GM12878 (cell line): ENCODE results near the gene BCL11A. TPM values are rescaled to one million over a fixed set of nuclear protein-coding genes. Genes with fewer than 3 reads are reported as not detected.

ENCODE experiments used
- ATAC-seq: fragments of 200-7000 bp; cut with Tn5 transposase; 3 replicates; pipeline ENCODE4 v1.9.1; 2020; ENCODE audit warnings: mild to moderate bottlenecking, moderate library complexity
- BruUV-seq: library from RNA; stranded (reverse); fragments of 400-500 nt; replicated peaks from 2 replicates; lab custom pipeline; 2021; lab: Mats Ljungman, UMichigan
- CTCF ChIA-PET: fragments of 300-600 bp; sonication (Branson Sonifier 250); formaldehyde crosslinking; extraction: SDS; loops from one replicate; lab custom pipeline; 2021; ENCODE audit warnings: inconsistent platforms; lab: Yijun Ruan, JAX
- POLR2A ChIA-PET: fragments of 350-600 bp; formaldehyde crosslinking; extraction: SDS; loops from one replicate; lab custom pipeline; 2021; ENCODE audit warnings: inconsistent platforms; lab: Charles Lee
- RAD21 ChIA-PET: fragments of 300-600 bp; sonication (Branson Sonifier 250); formaldehyde crosslinking; loops from one replicate; lab custom pipeline; 2023; ENCODE audit warnings: antibody characterized with exemption; ENCODE audit not compliant: unreplicated experiment; lab: Charles Lee
- SMC1A ChIA-PET: fragments of 300-600 bp; sonication (Branson Sonifier 250); formaldehyde crosslinking; loops from one replicate; lab custom pipeline; 2023; ENCODE audit not compliant: unreplicated experiment, uncharacterized antibody; lab: Charles Lee
- DNase-seq: peaks from one replicate; pipeline ENCODE4 v3.0.0-alpha.2; 2011; ENCODE audit warnings: low read depth, low spot score
- FAIRE-seq: peaks from 3 replicates; lab custom pipeline; 2011; peaks lifted over from hg19 to GRCh38; lab: Jason Lieb, UNC
- H2AFZ ChIP-seq: 2 replicates; pipeline ENCODE4 v1.6.0; 2011; ENCODE audit warnings: low read depth, low read length, control low read depth; ENCODE audit not compliant: control insufficient read depth
- H3K27ac ChIP-seq: 2 replicates; pipeline ENCODE4 v1.5.1; 2011; ENCODE audit warnings: control low read depth; ENCODE audit not compliant: control insufficient read depth, insufficient read depth
- H3K27me3 ChIP-seq, 2 experiments: replicated peaks in 1 of 2; 2 replicates each; pipeline versions ENCODE4 v1.6.0 to v1.6.1; 2011; ENCODE audit warnings: low read length in 1 of 2; ENCODE audit not compliant: control insufficient read depth in 2 of 2, insufficient read depth in 2 of 2
- H3K36me3 ChIP-seq, 2 experiments: 2 replicates each; pipeline ENCODE4 v1.5.1; 2011; ENCODE audit warnings: low read length in 1 of 2; ENCODE audit not compliant: control insufficient read depth in 2 of 2, insufficient read depth in 2 of 2
- H3K4me1 ChIP-seq: 2 replicates; pipeline ENCODE4 v1.6.1; 2011; ENCODE audit warnings: mild to moderate bottlenecking, low read length, moderate library complexity, mixed read lengths; ENCODE audit not compliant: control insufficient read depth, insufficient read depth
- H3K4me2 ChIP-seq: 2 replicates; pipeline ENCODE4 v1.6.0; 2011; ENCODE audit warnings: control low read depth; ENCODE audit not compliant: control insufficient read depth, insufficient read depth
- H3K4me3 ChIP-seq: fragments of 200-600 bp; sonication (generic); 2 replicates; pipeline ENCODE4 v1.5.1; 2016
- H3K79me2 ChIP-seq: 2 replicates; pipeline ENCODE4 v1.6.0; 2011; ENCODE audit warnings: low read length; ENCODE audit not compliant: control insufficient read depth, insufficient read depth
- H3K9ac ChIP-seq: 2 replicates; pipeline ENCODE4 v1.8.0; 2011; ENCODE audit warnings: low read length, control low read depth, mixed read lengths; ENCODE audit not compliant: control insufficient read depth, insufficient read depth
- H3K9me3 ChIP-seq: replicated peaks from 3 replicates; pipeline ENCODE4 v1.5.1; 2011; ENCODE audit warnings: mild to moderate bottlenecking, low read length; ENCODE audit not compliant: control insufficient read depth, insufficient read depth
- H4K20me1 ChIP-seq: 2 replicates; pipeline ENCODE4 v1.6.0; 2011; ENCODE audit not compliant: control insufficient read depth, insufficient read depth
- ASH2L ChIP-seq: fragments of 300-600, 200-600 bp; sonication (generic); IDR thresholded peaks from 2 replicates; pipeline ENCODE4 v1.6.1; 2017; ENCODE audit warnings: low read depth, mild to moderate bottlenecking, borderline replicate concordance
- BACH1 ChIP-seq: fragments of 450-650 bp; IDR thresholded peaks from 2 replicates; pipeline ENCODE4 v1.6.1; 2017; ENCODE audit warnings: mild to moderate bottlenecking, borderline replicate concordance
- BCL3 ChIP-seq: IDR thresholded peaks from 2 replicates; pipeline ENCODE4 v1.6.1; 2011; ENCODE audit warnings: borderline replicate concordance, low read depth, mild to moderate bottlenecking, moderate library complexity, low read length; ENCODE audit not compliant: insufficient read depth, poor library complexity, severe bottlenecking
- BHLHE40 ChIP-seq, 2 experiments: fragments of 450-650 bp in 1 of 2; IDR thresholded peaks; 2 replicates each; pipeline ENCODE4 v1.6.1; 2011 to 2017; ENCODE audit warnings: low read depth in 2 of 2, borderline replicate concordance in 1 of 2, improper control_type of control experiment in 1 of 2, low read length in 1 of 2, mild to moderate bottlenecking in 1 of 2
- ELK1 ChIP-seq: IDR thresholded peaks from 2 replicates; pipeline ENCODE4 v1.6.1; 2012; ENCODE audit warnings: low read depth, low read length, improper control_type of control experiment
- ESRRA ChIP-seq: IDR thresholded peaks from 2 replicates; pipeline ENCODE4 v1.6.1; 2012; ENCODE audit warnings: mild to moderate bottlenecking, low read length, improper control_type of control experiment
- HCFC1 ChIP-seq: fragments of 150-350 bp; IDR thresholded peaks from 2 replicates; pipeline ENCODE4 v1.6.1; 2014; ENCODE audit warnings: low read length
- IRF4 ChIP-seq: IDR thresholded peaks from 2 replicates; pipeline ENCODE4 v1.6.1; 2011; ENCODE audit warnings: low read depth, low read length
- JUND ChIP-seq: IDR thresholded peaks from 2 replicates; pipeline ENCODE4 v1.6.1; 2012; ENCODE audit warnings: low read depth, mild to moderate bottlenecking, low read length, improper control_type of control experiment, moderate library complexity
- MEF2A ChIP-seq: IDR thresholded peaks from 2 replicates; pipeline ENCODE4 v1.6.1; 2011; ENCODE audit warnings: low read depth, mild to moderate bottlenecking, low read length, moderate library complexity; ENCODE audit not compliant: insufficient read depth
- MEF2B ChIP-seq: fragments of 450-650 bp; IDR thresholded peaks from 2 replicates; pipeline ENCODE4 v1.6.1; 2018; ENCODE audit warnings: mild to moderate bottlenecking, moderate library complexity; ENCODE audit not compliant: partially characterized antibody, poor library complexity, severe bottlenecking
- MXI1 ChIP-seq: fragments of 150-350 bp; IDR thresholded peaks from 2 replicates; pipeline ENCODE4 v1.6.1; 2011; ENCODE audit warnings: low read depth, mild to moderate bottlenecking, inconsistent platforms, low read length, improper control_type of control experiment
- SPI1 ChIP-seq: IDR thresholded peaks from 2 replicates; pipeline ENCODE4 v1.6.1; 2011; ENCODE audit warnings: low read depth, mild to moderate bottlenecking, low read length, moderate library complexity, borderline replicate concordance; ENCODE audit not compliant: insufficient read depth
- WGBS: methylation state at CpG from one replicate; pipeline ENCODE4 v1.1.6; 2016; ENCODE audit warnings: low lambda C conversion rate; ENCODE audit not compliant: insufficient replicate concordance, insufficient coverage; ENCODE audit errors: missing lambda C conversion rate; 5-methylcytosine and 5-hydroxymethylcytosine counted together
- in situ Hi-C: fragments of 300-500 bp; cut with MboI; formaldehyde crosslinking; loops from 9 replicates; pipeline ENCODE4 v1.14.3; 2018; ENCODE audit warnings: mixed read lengths
- intact Hi-C: fragments of 100-400 bp; cut with micrococcal nuclease; formaldehyde crosslinking; loops from one replicate; pipeline ENCODE4 v1.14.2; 2022; ENCODE audit not compliant: unreplicated experiment
- polyA plus RNA-seq, 11 experiments: library from polyadenylated mRNA; depleted of rRNA in 4 of 11; unstranded in 6 of 11; stranded (reverse) in 5 of 11; fragments of >200 nt; fragmentation: Nextera tagmentation in 4 of 11; fragmentation: Illumina TruSeq in 1 of 11; extraction: Ambion mirVana in 4 of 11; extraction: Trizol in 1 of 11; gene quantifications; 1 replicate in 1 of 11; 2 replicates in 10 of 11; pipeline versions ENCODE4 v1.2.1 to v1.2.3, GENCODE V29; 2011 to 2016; ENCODE audit warnings: inconsistent platforms in 2 of 11, missing spikeins in 2 of 11, low read depth in 1 of 11
- total RNA-seq, 4 experiments: library from RNA; depleted of rRNA in 3 of 4; stranded (reverse); fragments of >200 nt in 3 of 4; fragmentation: Illumina TruSeq in 1 of 4; extraction: Trizol in 1 of 4; gene quantifications; 2 replicates each; pipeline versions ENCODE4 v1.2.1 to v1.2.3, GENCODE V29; 2013 to 2021

The BCL11A gene
- total and polyA plus RNA-seq, 10 of the 15 experiments (the other 5 are each of a cell fraction or from before 2014, with no cell fraction given): 7.5 to 26.6 (median 11.1) TPM; not detected in 1

GRCh38 chr2:60533101-60534051 lies 20.1 kb downstream of the BCL11A start:
- FAIRE-seq: no peak
- Histone ChIP-seq H3K79me2 (peaks cover 96% of the 10 kb centered on the region), H3K4me3 (peak overlapping the region; percentile 59; the same call in 1 of the 2 replicates), H4K20me1 (no peaks in the 10 kb centered on the region), H3K4me1 (peaks cover 29% of the 10 kb centered on the region), H2AFZ (no peak overlapping the region), H3K27me3 (peaks cover 0 to 3% of the 10 kb centered on the region in 2 experiments; a peak in 2 of 4 replicates), H3K4me2 (peak overlapping the region; percentile 77), H3K36me3 (no peaks in the 10 kb centered on the region), H3K27ac (peak overlapping the region; percentile 11), H3K9ac (no peak overlapping the region), H3K9me3 (no peaks in the 10 kb centered on the region)
- SMC1A ChIA-PET: no interaction called here
- CTCF ChIA-PET: no interaction called here
- DNase-seq: no peak
- POLR2A ChIA-PET: interaction anchor here (0.5 kb wide), 1 partner anchor 859 kb away, joined by 8 read pairs; no protein-coding TSS in a partner anchor
- no peak for ATAC-seq
- intact Hi-C loops: loop anchor here (2.0 kb wide), 1 partner anchor 15 kb away; no protein-coding TSS in a partner anchor
- no TSS peak for BruUV-seq
- RAD21 ChIA-PET: no interaction called here
- no peak for TF ChIP-seq IRF4
- TF ChIP-seq MEF2B: no peak
- TF ChIP-seq, all 136 proteins: peak for 0
- in situ Hi-C loops: no loop called here
- 82% methylated on average over 13 of the region's 13 CpGs for WGBS

GRCh38 chr2:60532421-60532820 lies 21.0 kb downstream of the BCL11A start:
- Histone ChIP-seq H3K4me1 (peaks cover 30% of the 10 kb centered on the region), H3K27ac (peak overlapping the region; percentile 63; the same call in 1 of the 2 replicates), H3K9me3 (no peaks in the 10 kb centered on the region), H3K27me3 (peaks cover 0 to 3% of the 10 kb centered on the region in 2 experiments; a peak in 2 of 4 replicates), H3K36me3 (no peaks in the 10 kb centered on the region; a peak in 1 of 4 replicates), H3K4me3 (peak overlapping the region; percentile 59), H2AFZ (no peak overlapping the region), H3K4me2 (peak overlapping the region; percentile 77; the same call in 1 of the 2 replicates), H4K20me1 (no peaks in the 10 kb centered on the region), H3K79me2 (peaks cover 89% of the 10 kb centered on the region), H3K9ac (no peak overlapping the region)
- WGBS: 86% methylated on average over 3 of the region's 3 CpGs
- CTCF ChIA-PET: no interaction called here
- POLR2A ChIA-PET: no interaction called here
- in situ Hi-C loops: no loop called here
- intact Hi-C loops: loop anchor here (2.0 kb wide), 1 partner anchor 14 kb away; no protein-coding TSS in a partner anchor
- BruUV-seq: no TSS peak
- DNase-seq (no peak), FAIRE-seq (no peak), ATAC-seq (no peak)
- RAD21 ChIA-PET: no interaction called here
- SMC1A ChIA-PET: no interaction called here
- TF ChIP-seq BCL3: no peak
- no peak for TF ChIP-seq MEF2A
- no peak for TF ChIP-seq BACH1
- TF ChIP-seq HCFC1: no peak
- TF ChIP-seq JUND: no peak
- TF ChIP-seq ESRRA: no peak
- TF ChIP-seq MXI1: no peak
- no peak for TF ChIP-seq SPI1
- no peak for TF ChIP-seq ELK1
- no peak for TF ChIP-seq BHLHE40 (IDR thresholded peaks at IDR 0.05; ENCODE audit: borderline replicate concordance in 1 of 2, low read depth in 2 of 2, low read length in 1 of 2)
- TF ChIP-seq ASH2L: no peak
